HCT116 (cell line): ENCODE data around the gene AIFM1. TPM values are rescaled to one million over a fixed set of nuclear protein-coding genes. Genes with fewer than 3 reads are reported as not detected.

Source experiments
- ATAC-seq: fragments of 200-7000 bp; cut with Tn5 transposase; 2 replicates; pipeline ENCODE4 v1.9.1; 2020; ENCODE audit warnings: mild to moderate bottlenecking, moderate library complexity
- BruUV-seq: library from RNA; stranded (reverse); fragments of 400-500 nt; replicated peaks from 2 replicates; lab custom pipeline; 2021; lab: Mats Ljungman, UMichigan
- CTCF ChIA-PET: fragments of 300-600 bp; sonication (Branson Sonifier 250); formaldehyde crosslinking; loops from one replicate; lab custom pipeline; 2021; ENCODE audit warnings: antibody characterized with exemption; lab: Charles Lee
- POLR2A ChIA-PET: fragments of 300-600, 350-600 bp; sonication (Branson Sonifier 250); formaldehyde crosslinking; loops from one replicate; lab custom pipeline; 2021; ENCODE audit warnings: antibody characterized with exemption; lab: Charles Lee
- RAD21 ChIA-PET, 2 experiments: fragments of 300-600 bp; sonication (Branson Sonifier 250); formaldehyde crosslinking; loops; one replicate each; lab custom pipeline; 2023; ENCODE audit warnings: low total read pairs in 2 of 2; ENCODE audit not compliant: uncharacterized antibody in 2 of 2, unreplicated experiment in 2 of 2, low non-redundant PET in 1 of 2; lab: Charles Lee
- DNase-seq: peaks from one replicate; pipeline ENCODE4 v3.0.0-alpha.2; 2010; ENCODE audit warnings: low read depth, low spot score
- H2AFZ ChIP-seq: fragments of 200-600 bp; shearing (Covaris generic), sonication (generic); 2 replicates; pipeline ENCODE4 v1.6.1; 2017; ENCODE audit warnings: low read depth, mixed run types, mixed read lengths, antibody characterized with exemption, low read length; ENCODE audit not compliant: poor library complexity, severe bottlenecking
- H3K27ac ChIP-seq: 2 replicates; pipeline ENCODE4 v1.5.1; 2012; ENCODE audit warnings: low read depth, low read length
- H3K27me3 ChIP-seq: fragments of 200-600 bp; sonication (generic); 2 replicates; pipeline ENCODE4 v1.6.1; 2016; ENCODE audit warnings: mixed run types, low read length, mixed read lengths; ENCODE audit not compliant: insufficient read depth
- H3K36me3 ChIP-seq, 2 experiments: fragments of 200-500 bp in 1 of 2; fragments of 200-600 bp in 1 of 2; sonication (Bioruptor generic) in 1 of 2; sonication (generic) in 1 of 2; 2 replicates each; pipeline versions ENCODE4 v1.5.1 to v1.6.1; 2014 to 2016; ENCODE audit warnings: low read length in 2 of 2, inconsistent platforms in 1 of 2, mixed read lengths in 1 of 2, mixed run types in 1 of 2; ENCODE audit not compliant: insufficient read depth in 2 of 2, control insufficient read depth in 1 of 2
- H3K4me1 ChIP-seq, 2 experiments: fragments of 200-600 bp in 1 of 2; sonication (generic) in 1 of 2; 2 replicates each; pipeline versions ENCODE4 v1.5.1 to v1.6.1; 2012 to 2017; ENCODE audit warnings: low read length in 2 of 2, inconsistent platforms in 1 of 2, mild to moderate bottlenecking in 1 of 2, mixed read lengths in 1 of 2, mixed run types in 1 of 2, moderate library complexity in 1 of 2; ENCODE audit not compliant: insufficient read depth in 2 of 2, control insufficient read depth in 1 of 2
- H3K4me2 ChIP-seq: fragments of 200-600 bp; sonication (generic); 2 replicates; pipeline ENCODE4 v1.6.1; 2017; ENCODE audit warnings: mixed run types, low read length, mixed read lengths
- H3K4me3 ChIP-seq, 2 experiments: fragments of 200-600 bp in 1 of 2; sonication (generic) in 1 of 2; replicated peaks in 1 of 2; 2 replicates each; pipeline ENCODE4 v1.5.1; 2011 to 2016; ENCODE audit warnings: low read length in 2 of 2, control low read depth in 1 of 2, low read depth in 1 of 2, mild to moderate bottlenecking in 1 of 2, mixed read lengths in 1 of 2, mixed run types in 1 of 2
- H3K79me2 ChIP-seq: fragments of 200-600 bp; sonication (generic); 2 replicates; pipeline ENCODE4 v1.6.1; 2017; ENCODE audit warnings: mild to moderate bottlenecking, mixed run types, low read length, moderate library complexity, mixed read lengths; ENCODE audit not compliant: insufficient read depth
- H3K9ac ChIP-seq: fragments of 200-600 bp; sonication (generic); 2 replicates; pipeline ENCODE4 v1.6.1; 2016; ENCODE audit warnings: low read length, mixed read lengths
- H3K9me2 ChIP-seq: fragments of 200-600 bp; sonication (generic), shearing (Covaris generic); 2 replicates; pipeline ENCODE4 v1.6.1; 2017; ENCODE audit warnings: mixed run types, mild to moderate bottlenecking, moderate library complexity; ENCODE audit not compliant: insufficient read depth
- H3K9me3 ChIP-seq, 2 experiments: fragments of 200-500 bp in 1 of 2; fragments of 200-600 bp in 1 of 2; sonication (Bioruptor generic) in 1 of 2; sonication (generic) in 1 of 2; 2 replicates each; pipeline ENCODE4 v1.6.1; 2014 to 2017; ENCODE audit warnings: low read length in 2 of 2, mixed read lengths in 2 of 2, inconsistent platforms in 1 of 2, low read depth in 1 of 2, mild to moderate bottlenecking in 1 of 2, mixed run types in 1 of 2, moderate library complexity in 1 of 2; ENCODE audit not compliant: control insufficient read depth in 1 of 2, insufficient read depth in 1 of 2
- H4K20me1 ChIP-seq: fragments of 200-600 bp; sonication (generic), shearing (Covaris generic); 2 replicates; pipeline ENCODE4 v1.6.1; 2017; ENCODE audit warnings: mixed run types, mild to moderate bottlenecking, moderate library complexity; ENCODE audit not compliant: insufficient read depth
- ATF3 ChIP-seq: IDR thresholded peaks from 2 replicates; pipeline ENCODE4 v1.6.1; 2012
- CTCF ChIP-seq, 3 experiments: fragments of 200-600 bp in 1 of 3; sonication (generic) in 1 of 3; IDR thresholded peaks in 2 of 3; conservative IDR thresholded peaks in 1 of 3; 2 replicates each; pipeline ENCODE4 v1.5.1; 2012 to 2017; ENCODE audit warnings: low read depth in 2 of 3, low read length in 2 of 3, antibody characterized with exemption in 1 of 3, borderline replicate concordance in 1 of 3, control low read depth in 1 of 3, mild to moderate bottlenecking in 1 of 3, mixed read lengths in 1 of 3, mixed run types in 1 of 3, moderate library complexity in 1 of 3; ENCODE audit not compliant: insufficient read depth in 1 of 3
- EGR1 ChIP-seq: IDR thresholded peaks from 2 replicates; pipeline ENCODE4 v1.6.1; 2012; ENCODE audit warnings: low read depth
- MAX ChIP-seq: IDR thresholded peaks from 2 replicates; pipeline ENCODE4 v1.6.1; 2012
- POLR2A ChIP-seq: IDR thresholded peaks from 2 replicates; pipeline ENCODE4 v1.7.0; 2011; ENCODE audit warnings: borderline replicate concordance; ENCODE audit not compliant: insufficient read depth, insufficient read length; ENCODE audit errors: extremely low read depth
- REST ChIP-seq: IDR thresholded peaks from 2 replicates; pipeline ENCODE4 v1.6.1; 2012; ENCODE audit warnings: low read depth
- YY1 ChIP-seq: IDR thresholded peaks from 2 replicates; pipeline ENCODE4 v1.6.1; 2011; ENCODE audit warnings: low read length, low read depth, moderate library complexity, mild to moderate bottlenecking; ENCODE audit not compliant: insufficient replicate concordance; ENCODE audit errors: extremely low read depth
- ZFX ChIP-seq: fragments of 450-650 bp; IDR thresholded peaks from 2 replicates; pipeline ENCODE4 v1.6.1; 2017
- ZNF274 ChIP-seq: fragments of 200-500 bp; sonication (Bioruptor generic); IDR thresholded peaks from 2 replicates; pipeline ENCODE4 v1.6.1; 2014; ENCODE audit warnings: mild to moderate bottlenecking, low read depth, low read length, inconsistent platforms
- intact Hi-C: fragments of 100-400 bp; cut with micrococcal nuclease; formaldehyde crosslinking; loops from 2 replicates; pipeline ENCODE4 v1.10.0; 2022
- total RNA-seq: library from RNA; stranded (reverse); gene quantifications from one replicate; pipeline ENCODE4 v1.2.1, GENCODE V29; 2021; ENCODE audit not compliant: unreplicated experiment

The AIFM1 gene
- total RNA-seq, 1 experiment from 2014 or later, result 50.0 TPM

- H3K9me3 ChIP-seq, result no peaks in the 10 kb centered on the region
- H3K4me1 ChIP-seq, result peaks cover 0 to 14% of the 10 kb centered on the region in 2 experiments; a peak in 3 of 4 replicates
- no peak overlapping the region for H3K4me3 ChIP-seq
- H3K79me2 ChIP-seq, result peaks cover 87% of the 10 kb centered on the region
- no peak overlapping the region for H2AFZ ChIP-seq
- TF ChIP-seq MAX (no peak), POLR2A (no peak), CTCF (IDR thresholded peaks at IDR 0.05 in 2 of 3, conservative IDR thresholded peaks at IDR 0.05 in 1 of 3; ENCODE audit: borderline replicate concordance in 1 of 3, insufficient read depth in 1 of 3, low read depth in 2 of 3, low read length in 2 of 3) (no peak), YY1 (no peak)
- ATAC-seq, result no peak
- ChIA-PET POLR2A (no interaction called here), CTCF (no interaction called here), RAD21 (no interaction called here)
- no peaks in the 10 kb centered on the region for H3K36me3 ChIP-seq
- no peaks in the 10 kb centered on the region for H3K27me3 ChIP-seq
- H3K4me2 ChIP-seq, result no peak overlapping the region
- no peak overlapping the region for H3K9ac ChIP-seq
- no peak for DNase-seq
- intact Hi-C loops, result no loop called here
- BruUV-seq, result no TSS peak
- 0 out of 2 replicates have a peak, but pooled peaks cover 3% of the 10 kb centered on the region for H4K20me1 ChIP-seq
- no peaks in the 10 kb centered on the region for H3K9me2 ChIP-seq
- no peak overlapping the region for H3K27ac ChIP-seq
Observed at GRCh38 chrX:130105244-130105643, 60.4 kb downstream of the AIFM1 start.

GRCh38 chrX:130103605-130104004, 62.0 kb downstream of the AIFM1 start:
- Histone ChIP-seq H4K20me1 (0 out of 2 replicates have a peak, but pooled peaks cover 3% of the 10 kb centered on the region), H3K4me1 (peaks cover 0 to 5% of the 10 kb centered on the region in 2 experiments; a peak in 2 of 4 replicates), H3K79me2 (peaks cover 82% of the 10 kb centered on the region), H3K9me2 (no peaks in the 10 kb centered on the region), H3K9ac (no peak overlapping the region), H3K4me3 (no peak overlapping the region)
- CTCF ChIA-PET, result no interaction called here
- RAD21 ChIA-PET, result no interaction called here
- intact Hi-C loops, result no loop called here
- DNase-seq, result no peak
- TF ChIP-seq EGR1, result no peak
- no peak for TF ChIP-seq ATF3
- no peak for TF ChIP-seq REST
- TF ChIP-seq ZNF274, result no peak
- no peak for TF ChIP-seq ZFX
- no peak for TF ChIP-seq YY1
- TF ChIP-seq, all 23 proteins: peak for 0
- no TSS peak for BruUV-seq
- no peaks in the 10 kb centered on the region for H3K36me3 ChIP-seq
- H2AFZ ChIP-seq, result no peak overlapping the region
- POLR2A ChIA-PET, result no interaction called here
- no peak overlapping the region for H3K4me2 ChIP-seq
- no peak overlapping the region for H3K27ac ChIP-seq
- no peak for ATAC-seq
- H3K27me3 ChIP-seq, result no peaks in the 10 kb centered on the region
- H3K9me3 ChIP-seq, result no peaks in the 10 kb centered on the region
